Right lobe of liver (tissue), 6 donors: ENCODE measurements around the gene GRIK2. TPM values are rescaled to one million over a fixed set of nuclear protein-coding genes. Genes with fewer than 3 reads are reported as not detected.

Experiments used
- ATAC-seq, 4 donors: fragments of 200-7000 bp; cut with Tn5 transposase; one replicate each; pipeline ENCODE4 v1.9.1; 2020; ENCODE audit warnings: mild to moderate bottlenecking in 4 of 4, moderate library complexity in 4 of 4
- DNase-seq, 3 donors: peaks; one replicate each; pipeline ENCODE4 v3.0.0-alpha.2; 2020
- H3K27ac ChIP-seq, 3 donors: fragments of 200-600 bp; one replicate each; pipeline ENCODE4 v1.8.0; 2022
- H3K27me3 ChIP-seq, 2 donors: fragments of 200-600 bp; one replicate each; pipeline ENCODE4 v1.8.0; 2022
- H3K36me3 ChIP-seq, 4 donors: fragments of 200-600 bp; sonication (generic) in 1 of 4; one replicate each; pipeline versions ENCODE4 v1.5.1 to v1.8.0; 2017 to 2022; ENCODE audit warnings: control low read depth in 1 of 4
- H3K4me1 ChIP-seq, 4 donors: fragments of 200-600 bp; sonication (generic) in 1 of 4; one replicate each; pipeline versions ENCODE4 v1.5.1 to v1.8.0; 2017 to 2022; ENCODE audit warnings: control low read depth in 1 of 4
- H3K4me3 ChIP-seq, 3 donors: fragments of 200-600 bp; one replicate each; pipeline ENCODE4 v1.8.0; 2022
- H3K9me3 ChIP-seq, 4 donors: fragments of 200-600 bp; sonication (generic) in 1 of 4; one replicate each; pipeline versions ENCODE4 v1.5.1 to v1.8.0; 2017 to 2022; ENCODE audit warnings: control low read depth in 1 of 4
- POLR2A ChIP-seq: fragments of 450-650 bp; IDR thresholded peaks from one replicate; pipeline ENCODE4 v1.6.1; 2017; ENCODE audit warnings: antibody characterized with exemption, mild to moderate bottlenecking
- WGBS: methylation state at CpG from one replicate; pipeline ENCODE4 v1.1.6; 2018; ENCODE audit warnings: low coverage, low lambda C conversion rate; ENCODE audit not compliant: insufficient coverage; ENCODE audit errors: missing lambda C conversion rate; 5-methylcytosine and 5-hydroxymethylcytosine counted together
- intact Hi-C, 2 donors: fragments of 100-400 bp; cut with DNase I; formaldehyde crosslinking; loops; one replicate each; pipeline versions ENCODE4 v1.11.2 to v1.14.1; 2022
- total RNA-seq, 6 experiments: library from RNA; depleted of rRNA in 2 of 6; stranded (reverse); fragments of >200 nt in 2 of 6; fragmentation: NEBNext Ultra II Directional in 3 of 6; extraction: Animal tissue kit (Norgen Biotek cat#: 25700) in 3 of 6; gene quantifications; one replicate each; pipeline versions ENCODE4 v1.1.0 to v1.2.4, GENCODE V29; 2016 to 2023
- TF ChIP-seq, protein P1 (sequence below), 4 donors: fragments of 200-600 bp in 3 of 4; fragments of 450-650 bp in 1 of 4; IDR thresholded peaks; one replicate each; pipeline versions ENCODE4 v1.5.1 to v1.8.0; 2016 to 2022; ENCODE audit warnings: antibody characterized with exemption in 4 of 4, mild to moderate bottlenecking in 2 of 4
- donor health status: DM: no; HTN: yes; CAD: no.
- donor health status: DM: no; HTN: no; CAD: no.
- donor health status: DM: no; HTN: no; CAD: no.
- donor health status: DM: no; HTN: yes; CAD: no.
- donor health status: DM: no; HTN: yes; CAD: no.

The GRIK2 gene
- total RNA-seq, 6 experiments from 2014 or later, result 0.04 to 0.24 (median 0.09) TPM; not detected in 3

DNA sequence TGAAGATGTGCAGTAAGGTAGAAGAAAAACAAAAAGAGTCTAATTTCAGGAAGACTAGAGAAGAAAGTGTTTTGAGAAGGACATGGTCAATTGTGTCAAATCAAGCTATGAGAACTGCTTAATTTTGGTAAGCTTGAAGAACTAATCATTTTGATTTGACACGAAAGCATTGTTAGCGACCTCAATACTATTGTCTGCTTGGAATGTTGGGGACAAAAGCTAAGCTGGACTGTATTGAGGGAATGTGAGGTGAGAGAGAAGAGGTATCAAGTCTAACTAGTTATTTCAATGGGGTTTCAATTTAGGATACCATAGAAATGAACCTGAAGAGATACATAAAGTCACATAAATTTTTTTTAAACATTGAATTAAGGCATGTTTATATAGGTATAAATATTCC, 309.8 kb downstream of the GRIK2 start:
- WGBS, result 81% methylated on average over 2 of the region's 2 CpGs
- intact Hi-C loops, result no loop called here
- ATAC-seq, result no peak
- Histone ChIP-seq H3K27me3 (no peaks in the 10 kb centered on the region), H3K36me3 (no peaks in the 10 kb centered on the region), H3K9me3 (no peaks in the 10 kb centered on the region), H3K27ac (no peak overlapping the region), H3K4me1 (no peaks in the 10 kb centered on the region), H3K4me3 (no peak overlapping the region)
- DNase-seq, result no peak
- TF ChIP-seq, protein P1, sequence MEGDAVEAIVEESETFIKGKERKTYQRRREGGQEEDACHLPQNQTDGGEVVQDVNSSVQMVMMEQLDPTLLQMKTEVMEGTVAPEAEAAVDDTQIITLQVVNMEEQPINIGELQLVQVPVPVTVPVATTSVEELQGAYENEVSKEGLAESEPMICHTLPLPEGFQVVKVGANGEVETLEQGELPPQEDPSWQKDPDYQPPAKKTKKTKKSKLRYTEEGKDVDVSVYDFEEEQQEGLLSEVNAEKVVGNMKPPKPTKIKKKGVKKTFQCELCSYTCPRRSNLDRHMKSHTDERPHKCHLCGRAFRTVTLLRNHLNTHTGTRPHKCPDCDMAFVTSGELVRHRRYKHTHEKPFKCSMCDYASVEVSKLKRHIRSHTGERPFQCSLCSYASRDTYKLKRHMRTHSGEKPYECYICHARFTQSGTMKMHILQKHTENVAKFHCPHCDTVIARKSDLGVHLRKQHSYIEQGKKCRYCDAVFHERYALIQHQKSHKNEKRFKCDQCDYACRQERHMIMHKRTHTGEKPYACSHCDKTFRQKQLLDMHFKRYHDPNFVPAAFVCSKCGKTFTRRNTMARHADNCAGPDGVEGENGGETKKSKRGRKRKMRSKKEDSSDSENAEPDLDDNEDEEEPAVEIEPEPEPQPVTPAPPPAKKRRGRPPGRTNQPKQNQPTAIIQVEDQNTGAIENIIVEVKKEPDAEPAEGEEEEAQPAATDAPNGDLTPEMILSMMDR (IDR thresholded peaks at IDR 0.05), result no peak
- TF ChIP-seq POLR2A, result no peak

DNA sequence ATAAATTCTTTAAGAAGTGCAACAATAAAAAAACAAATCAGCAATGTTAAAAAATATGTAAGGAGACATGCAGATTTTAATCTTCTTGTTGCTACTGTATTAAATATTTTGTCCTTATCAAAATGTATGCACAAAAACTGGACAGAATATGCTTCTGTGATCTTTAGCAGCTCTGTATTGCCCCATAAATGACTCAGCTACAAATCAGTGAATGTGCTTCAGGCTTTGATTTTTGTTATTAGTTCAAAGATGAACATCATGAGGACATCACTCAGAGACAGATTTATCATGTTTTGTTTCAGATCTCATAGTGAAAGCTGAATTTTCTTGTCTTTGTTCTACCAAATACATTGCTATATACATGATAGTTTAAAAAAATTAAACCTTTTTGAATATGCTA, 312.4 kb downstream of the GRIK2 start:
- ATAC-seq (no peak), DNase-seq (no peak)
- no peak overlapping the region for H3K27ac ChIP-seq
- no peak overlapping the region for H3K4me3 ChIP-seq
- H3K27me3 ChIP-seq, result no peaks in the 10 kb centered on the region
- H3K4me1 ChIP-seq, result no peaks in the 10 kb centered on the region
- intact Hi-C loops, result no loop called here
- no peak for TF ChIP-seq POLR2A
- TF ChIP-seq, protein P1 (IDR thresholded peaks at IDR 0.05), result no peak
- no peaks in the 10 kb centered on the region for H3K9me3 ChIP-seq
- no peaks in the 10 kb centered on the region for H3K36me3 ChIP-seq

DNA sequence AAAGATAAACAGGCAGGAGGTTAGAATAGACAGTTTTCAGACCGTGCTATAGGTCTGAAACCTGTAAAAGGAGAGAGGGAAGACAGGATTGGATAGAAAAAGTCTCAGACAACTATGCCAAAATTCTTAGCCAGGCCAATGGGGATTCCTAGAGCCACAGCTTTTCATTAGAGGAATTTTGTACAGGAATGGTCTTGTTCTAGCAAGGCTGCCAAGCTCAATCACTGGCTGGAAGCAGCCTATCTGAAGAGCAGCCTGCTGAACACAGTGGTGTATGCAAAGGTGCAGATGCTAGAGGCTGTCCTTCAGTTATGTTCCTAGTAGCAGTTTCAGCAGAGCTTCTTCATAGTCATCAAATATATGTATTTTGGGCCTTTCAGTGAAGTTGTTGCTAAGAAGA, 313.1 kb downstream of the GRIK2 start:
- Histone ChIP-seq H3K36me3 (no peaks in the 10 kb centered on the region), H3K4me1 (no peaks in the 10 kb centered on the region), H3K4me3 (no peak overlapping the region), H3K27me3 (no peaks in the 10 kb centered on the region), H3K9me3 (no peaks in the 10 kb centered on the region), H3K27ac (no peak overlapping the region)
- 45% methylated on average over 1 of the region's 1 CpG for WGBS
- intact Hi-C loops, result no loop called here
- no peak for ATAC-seq
- no peak for DNase-seq
- TF ChIP-seq POLR2A, result no peak
- TF ChIP-seq, protein P1 (IDR thresholded peaks at IDR 0.05), result no peak

DNA sequence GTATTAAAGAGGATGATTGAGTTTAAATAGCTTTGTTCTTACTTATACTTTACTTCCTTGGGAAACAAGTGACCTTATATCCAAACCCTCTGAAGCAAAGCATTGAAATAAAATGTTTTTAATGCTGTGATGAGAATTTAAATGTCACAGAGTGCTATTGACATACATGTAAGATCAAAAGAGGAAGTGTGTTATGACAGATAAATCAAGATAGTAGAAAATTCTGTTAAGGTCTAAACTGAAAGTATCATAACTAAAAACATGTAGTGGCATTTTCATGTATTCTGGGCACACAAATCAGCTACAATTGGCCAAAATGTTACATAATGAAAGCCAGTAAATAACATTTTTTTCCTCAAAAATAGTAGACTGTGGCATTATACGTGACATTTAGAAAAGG, 318.0 kb downstream of the GRIK2 start:
- intact Hi-C loops, result no loop called here
- Histone ChIP-seq H3K9me3 (no peaks in the 10 kb centered on the region), H3K27ac (no peak overlapping the region), H3K27me3 (no peaks in the 10 kb centered on the region), H3K4me1 (no peaks in the 10 kb centered on the region), H3K4me3 (no peak overlapping the region), H3K36me3 (no peaks in the 10 kb centered on the region)
- DNase-seq (no peak), ATAC-seq (no peak)
- no peak for TF ChIP-seq POLR2A
- TF ChIP-seq, protein P1 (IDR thresholded peaks at IDR 0.05), result no peak
- WGBS, result 53% methylated on average over 1 of the region's 1 CpG

DNA sequence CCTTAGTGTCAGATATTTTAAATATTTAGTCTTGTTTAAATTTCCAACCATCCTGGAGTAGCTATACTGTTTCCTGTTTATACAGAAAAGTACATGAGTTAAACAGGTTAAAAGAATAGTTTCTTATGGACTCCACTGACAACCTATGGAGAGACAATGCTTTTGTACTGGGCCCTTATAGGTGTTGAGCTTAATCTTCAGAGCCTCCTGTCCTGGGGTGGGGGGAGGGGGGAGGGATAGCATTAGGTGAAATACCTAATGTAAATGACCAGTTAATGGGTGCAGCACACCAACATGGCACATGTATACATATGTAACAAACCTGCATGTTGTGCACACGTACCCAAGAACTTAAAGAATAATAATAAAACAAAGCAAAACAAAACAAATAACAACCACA, 322.9 kb downstream of the GRIK2 start:
- no peaks in the 10 kb centered on the region for H3K4me1 ChIP-seq
- 69% methylated on average over 1 of the region's 1 CpG for WGBS
- intact Hi-C loops, result no loop called here

More for the DNA sequence above, 322.9 kb downstream of the GRIK2 start:
- Histone ChIP-seq H3K4me3 (no peak overlapping the region), H3K36me3 (no peaks in the 10 kb centered on the region), H3K9me3 (no peaks in the 10 kb centered on the region), H3K27me3 (no peaks in the 10 kb centered on the region), H3K27ac (no peak overlapping the region)
- TF ChIP-seq, protein P1 (IDR thresholded peaks at IDR 0.05), result no peak
- TF ChIP-seq POLR2A, result no peak
- DNase-seq, result no peak
- no peak for ATAC-seq
